ENCODE data around the gene LY9.
"Not testable (repeated sequence)": the region's sequence is repeated elsewhere in the genome, so short reads cannot be mapped to it uniquely, and the experiment has no call there.

Gene LY9

GRCh38 chr1:160865337-160865736, 69.4 kb downstream of the LY9 start:
- no peak for DNase-seq (ENCODE audit: low spot score)

GRCh38 chr1:160866001-160866694, 70.2 kb downstream of the LY9 start:
- no peak for DNase-seq (ENCODE audit: low spot score)

- DNase-seq (ENCODE audit: low spot score) = no peak
Observed at GRCh38 chr1:160866695-160867260, 70.8 kb downstream of the LY9 start.

- not testable (repeated sequence) for DNase-seq (ENCODE audit: low spot score)
Observed at GRCh38 chr1:160867651-160868050, 71.7 kb downstream of the LY9 start.

- DNase-seq (ENCODE audit: low spot score) = no peak
Observed at GRCh38 chr1:160868141-160868540, 72.2 kb downstream of the LY9 start.

- DNase-seq (ENCODE audit: low spot score) = no peak
Observed at GRCh38 chr1:160874935-160875334, 79.0 kb downstream of the LY9 start.

GRCh38 chr1:160875591-160875990, 79.6 kb downstream of the LY9 start:
- not testable (repeated sequence) for DNase-seq (ENCODE audit: low spot score)

GRCh38 chr1:160876311-160876710, 80.3 kb downstream of the LY9 start:
- no peak for DNase-seq (ENCODE audit: low spot score)

GRCh38 chr1:160877221-160877620, 81.2 kb downstream of the LY9 start:
- DNase-seq (ENCODE audit: low spot score) = no peak

Data from cerebellar cortex (tissue), 1 donor.